ENCODE data around the gene ST6GALNAC1. TPM values are rescaled to one million over a fixed set of nuclear protein-coding genes. Genes with fewer than 3 reads are reported as not detected.
"Not testable (repeated sequence)": the region's sequence is repeated elsewhere in the genome, so short reads cannot be mapped to it uniquely, and the experiment has no call there.

ST6GALNAC1 gene
- total RNA-seq, 4 donors from 2014 or later = 1.5 to 11.8 (median 3.2) TPM

GRCh38 chr17:76612465-76612864 lies 31.1 kb downstream of the ST6GALNAC1 start:
- no peaks in the 10 kb centered on the region for H3K9me3 ChIP-seq
- no peak for DNase-seq
- no peaks in the 10 kb centered on the region for H3K36me3 ChIP-seq
- no peaks in the 10 kb centered on the region for H3K27me3 ChIP-seq
- intact Hi-C loops (cut with DNase I; ENCODE audit: low total_unique reads) = no loop called here
- H3K4me1 ChIP-seq = no peaks in the 10 kb centered on the region
- TF ChIP-seq CTCF (IDR thresholded peaks at IDR 0.05) (no peak), POLR2A (IDR thresholded peaks at IDR 0.05) (no peak)
- H3K4me3 ChIP-seq = no peak overlapping the region
- no peak overlapping the region for H3K27ac ChIP-seq

- TF ChIP-seq CTCF (IDR thresholded peaks at IDR 0.05) = no peak
- TF ChIP-seq POLR2A (IDR thresholded peaks at IDR 0.05) = no peak
- H3K36me3 ChIP-seq = no peaks in the 10 kb centered on the region
Observed at GRCh38 chr17:76611758-76612157, 31.8 kb downstream of the ST6GALNAC1 start.

GRCh38 chr17:76611080-76611749 lies 32.3 kb downstream of the ST6GALNAC1 start:
- not testable (repeated sequence) for H3K4me3 ChIP-seq

More at GRCh38 chr17:76611758-76612157, 31.8 kb downstream of the ST6GALNAC1 start:
- H3K9me3 ChIP-seq = no peaks in the 10 kb centered on the region
- no peaks in the 10 kb centered on the region for H3K27me3 ChIP-seq
- H3K27ac ChIP-seq = no peak overlapping the region
- DNase-seq = no peak
- H3K4me1 ChIP-seq = no peaks in the 10 kb centered on the region
- no peak overlapping the region for H3K4me3 ChIP-seq
- intact Hi-C loops (cut with DNase I; ENCODE audit: low total_unique reads) = no loop called here

GRCh38 chr17:76606685-76607084 lies 36.9 kb downstream of the ST6GALNAC1 start:
- H3K4me3 ChIP-seq; H3K36me3 ChIP-seq; H3K4me1 ChIP-seq; H3K27ac ChIP-seq; intact Hi-C loops (cut with DNase I; ENCODE audit: low total_unique reads); DNase-seq; H3K9me3 ChIP-seq; H3K27me3 ChIP-seq: not testable (repeated sequence)

More at GRCh38 chr17:76611080-76611749, 32.3 kb downstream of the ST6GALNAC1 start:
- H3K27ac ChIP-seq; H3K4me1 ChIP-seq; H3K9me3 ChIP-seq; intact Hi-C loops (cut with DNase I; ENCODE audit: low total_unique reads); H3K36me3 ChIP-seq; H3K27me3 ChIP-seq; DNase-seq: not testable (repeated sequence)

- Histone ChIP-seq H3K4me3 (no peak overlapping the region), H3K9me3 (no peaks in the 10 kb centered on the region), H3K27ac (no peak overlapping the region), H3K36me3 (no peaks in the 10 kb centered on the region), H3K4me1 (peaks cover 0 to 6% of the 10 kb centered on the region in 2 donors), H3K27me3 (no peaks in the 10 kb centered on the region)
- DNase-seq = no peak
- intact Hi-C loops (cut with DNase I; ENCODE audit: low total_unique reads) = no loop called here
- no peak for TF ChIP-seq CTCF (IDR thresholded peaks at IDR 0.05)
- no peak for TF ChIP-seq POLR2A (IDR thresholded peaks at IDR 0.05)
Observed at GRCh38 chr17:76601065-76601464, 42.5 kb downstream of the ST6GALNAC1 start.

GRCh38 chr17:76599694-76600460 lies 43.7 kb downstream of the ST6GALNAC1 start:
- Histone ChIP-seq H3K36me3 (no peaks in the 10 kb centered on the region), H3K27me3 (no peaks in the 10 kb centered on the region), H3K4me1 (peaks cover 0 to 6% of the 10 kb centered on the region in 2 donors), H3K9me3 (no peaks in the 10 kb centered on the region), H3K27ac (no peak overlapping the region), H3K4me3 (no peak overlapping the region)
- TF ChIP-seq CTCF (IDR thresholded peaks at IDR 0.05) = no peak
- intact Hi-C loops (cut with DNase I; ENCODE audit: low total_unique reads) = no loop called here
- no peak for DNase-seq
